Keratinocyte (primary cell): ENCODE data around the gene TFAP2E. TPM values are rescaled to one million over a fixed set of nuclear protein-coding genes. Genes with fewer than 3 reads are reported as not detected.

ENCODE experiments used
- DNase-seq: peaks from one replicate; pipeline ENCODE4 v3.0.0-alpha.2; 2011; ENCODE audit warnings: low read depth, missing footprints, low spot score
- FAIRE-seq: peaks from 2 replicates; lab custom pipeline; 2011; peaks lifted over from hg19 to GRCh38; lab: Jason Lieb, UNC
- H2AFZ ChIP-seq: 2 replicates; pipeline ENCODE4 v1.6.0; 2012; ENCODE audit warnings: low read length, control low read depth, inconsistent platforms; ENCODE audit not compliant: control insufficient read depth
- H3K27ac ChIP-seq: 2 replicates; pipeline ENCODE4 v1.5.1; 2011; ENCODE audit warnings: low read length; ENCODE audit not compliant: control insufficient read depth, insufficient read depth
- H3K27me3 ChIP-seq: 3 replicates; pipeline ENCODE4 v1.6.0; 2011; ENCODE audit warnings: low read length; ENCODE audit not compliant: control insufficient read depth, insufficient read depth; ENCODE audit errors: extremely low read depth
- H3K36me3 ChIP-seq, 2 experiments: 2 replicates in 1 of 2; 3 replicates in 1 of 2; pipeline ENCODE4 v1.5.1; 2011; ENCODE audit warnings: low read length in 2 of 2, mild to moderate bottlenecking in 1 of 2; ENCODE audit not compliant: control insufficient read depth in 2 of 2, insufficient read depth in 2 of 2; ENCODE audit errors: extremely low read depth in 1 of 2
- H3K4me1 ChIP-seq: 3 replicates; pipeline ENCODE4 v1.5.1; 2011; ENCODE audit warnings: low read length; ENCODE audit not compliant: control insufficient read depth, insufficient read depth; ENCODE audit errors: extremely low read depth
- H3K4me2 ChIP-seq: 3 replicates; pipeline ENCODE4 v1.6.0; 2011; ENCODE audit warnings: low read depth, low read length; ENCODE audit not compliant: control insufficient read depth, insufficient read depth; ENCODE audit errors: extremely low read depth
- H3K4me3 ChIP-seq, 3 experiments: fragments of 200-600 bp in 1 of 3; sonication (generic) in 1 of 3; 2 replicates in 2 of 3; 3 replicates in 1 of 3; pipeline ENCODE4 v1.5.1; 2011 to 2016; ENCODE audit warnings: low read length in 3 of 3, mild to moderate bottlenecking in 3 of 3, control low read depth in 2 of 3, inconsistent platforms in 1 of 3, low read depth in 1 of 3, mixed read lengths in 1 of 3, mixed run types in 1 of 3, moderate library complexity in 1 of 3; ENCODE audit not compliant: control insufficient read depth in 2 of 3, insufficient read depth in 2 of 3; ENCODE audit errors: extremely low read depth in 1 of 3
- H3K79me2 ChIP-seq: 2 replicates; pipeline ENCODE4 v1.6.0; 2012; ENCODE audit warnings: low read length; ENCODE audit not compliant: control insufficient read depth, insufficient read depth
- H3K9ac ChIP-seq: 3 replicates; pipeline ENCODE4 v1.6.0; 2011; ENCODE audit warnings: low read length; ENCODE audit not compliant: control insufficient read depth, insufficient read depth; ENCODE audit errors: extremely low read depth
- H3K9me1 ChIP-seq: 3 replicates; pipeline ENCODE4 v1.6.0; 2011; ENCODE audit warnings: low read length; ENCODE audit not compliant: control insufficient read depth, insufficient read depth; ENCODE audit errors: extremely low read depth
- H3K9me3 ChIP-seq: 2 replicates; pipeline ENCODE4 v1.5.1; 2012; ENCODE audit warnings: low read depth, low read length; ENCODE audit not compliant: control insufficient read depth
- H4K20me1 ChIP-seq: 3 replicates; pipeline ENCODE4 v1.6.0; 2011; ENCODE audit warnings: low read length; ENCODE audit not compliant: control insufficient read depth, insufficient read depth; ENCODE audit errors: extremely low read depth
- CTCF ChIP-seq, 3 experiments: IDR thresholded peaks in 1 of 3; conservative IDR thresholded peaks in 1 of 3; optimal IDR thresholded peaks in 1 of 3; 2 replicates in 2 of 3; 3 replicates in 1 of 3; pipeline versions ENCODE3 to v1.5.1; 2011; ENCODE audit warnings: low read length in 3 of 3, mild to moderate bottlenecking in 3 of 3, moderate library complexity in 2 of 3, control low read depth in 1 of 3, inconsistent platforms in 1 of 3; ENCODE audit not compliant: insufficient read depth in 2 of 3; ENCODE audit errors: extremely low read depth in 1 of 3
- EZH2 ChIP-seq: IDR thresholded peaks from one replicate; pipeline ENCODE4 v1.6.1; 2012; ENCODE audit warnings: inconsistent platforms, mild to moderate bottlenecking, low read length, moderate library complexity
- dilution Hi-C: fragments of 300-500 bp; cut with MboI; formaldehyde crosslinking; loops from one replicate; pipeline ENCODE4 v1.7.0; 2020; ENCODE audit warnings: low sequenced_read_pairs; ENCODE audit not compliant: extremely low pct_ligation_motif_present
- polyA plus RNA-seq, 5 experiments: library from polyadenylated mRNA; depleted of rRNA in 3 of 5; stranded (reverse) in 3 of 5; stranded (forward) in 1 of 5; unstranded in 1 of 5; fragments of >200 nt; gene quantifications; 1 replicate in 1 of 5; 2 replicates in 3 of 5; 3 replicates in 1 of 5; pipeline versions ENCODE4 v1.2.1 to v1.2.3, GENCODE V29; 2011 to 2012; ENCODE audit warnings: missing spikeins in 2 of 5, low read depth in 1 of 5, low replicate concordance in 1 of 5

The TFAP2E gene
- polyA plus RNA-seq, 1 donor (not counting 4 experiments of a cell fraction or from before 2014, with no cell fraction given), result 0.26 TPM

GRCh38 chr1:35530168-35530567, 42.9 kb upstream of the TFAP2E start:
- Histone ChIP-seq H3K36me3 (peaks cover 0 to 3% of the 10 kb centered on the region in 2 experiments), H3K4me3 (no peak overlapping the region), H2AFZ (no peak overlapping the region), H3K79me2 (no peaks in the 10 kb centered on the region), H3K9ac (no peak overlapping the region), H3K9me1 (no peaks in the 10 kb centered on the region), H3K9me3 (no peaks in the 10 kb centered on the region), H3K4me2 (no peak overlapping the region), H4K20me1 (no peaks in the 10 kb centered on the region), H3K4me1 (no peaks in the 10 kb centered on the region), H3K27ac (no peak overlapping the region), H3K27me3 (no peaks in the 10 kb centered on the region)
- TF ChIP-seq CTCF (optimal IDR thresholded peaks at IDR 0.05 in 1 of 3, IDR thresholded peaks at IDR 0.05 in 1 of 3, conservative IDR thresholded peaks at IDR 0.05 in 1 of 3; ENCODE audit: extremely low read depth in 1 of 3, insufficient read depth in 2 of 3, low read length in 3 of 3) (no peak), EZH2 (no peak)
- dilution Hi-C loops, result no loop called here
- DNase-seq (no peak), FAIRE-seq (no peak)

- Histone ChIP-seq H3K9ac (no peak overlapping the region), H3K79me2 (no peaks in the 10 kb centered on the region), H3K4me1 (no peaks in the 10 kb centered on the region), H4K20me1 (no peaks in the 10 kb centered on the region), H3K9me1 (no peaks in the 10 kb centered on the region), H3K27me3 (no peaks in the 10 kb centered on the region), H2AFZ (no peak overlapping the region), H3K27ac (no peak overlapping the region), H3K36me3 (peaks cover 0 to 3% of the 10 kb centered on the region in 2 experiments), H3K4me3 (no peak overlapping the region), H3K4me2 (no peak overlapping the region), H3K9me3 (no peaks in the 10 kb centered on the region)
- dilution Hi-C loops, result no loop called here
- DNase-seq (no peak), FAIRE-seq (no peak)
- TF ChIP-seq CTCF (optimal IDR thresholded peaks at IDR 0.05 in 1 of 3, IDR thresholded peaks at IDR 0.05 in 1 of 3, conservative IDR thresholded peaks at IDR 0.05 in 1 of 3; ENCODE audit: extremely low read depth in 1 of 3, insufficient read depth in 2 of 3, low read length in 3 of 3) (no peak), EZH2 (no peak)
These were observed 42.2 kb upstream of the TFAP2E start for GRCh38 chr1:35530946-35531345.
